SK-N-SH treated with all-trans-retinoic acid at 6 μM for 48 hours (cell line): ENCODE measurements around the gene PUM1.
"Not testable (repeated sequence)": the region's sequence is repeated elsewhere in the genome, so short reads cannot be mapped to it uniquely, and the experiment has no call there.

Source experiments
- ATAC-seq: fragments of 200-7000 bp; cut with Tn5 transposase; 3 replicates; pipeline ENCODE4 v1.9.1; 2020; ENCODE audit warnings: mild to moderate bottlenecking, moderate library complexity
- ARNTL ChIP-seq: fragments of 450-650 bp; formaldehyde crosslinking; IDR thresholded peaks from 2 replicates; pipeline ENCODE4 v1.5.0; 2020; ENCODE audit warnings: low read depth, mild to moderate bottlenecking, moderate library complexity, borderline replicate concordance
- BACH2 ChIP-seq: fragments of 250-450 bp; sonication (Bioruptor Pico); IDR thresholded peaks from 2 replicates; pipeline ENCODE4 v1.9.0; 2021; ENCODE audit warnings: mild to moderate bottlenecking, borderline replicate concordance
- CSRNP3 ChIP-seq: fragments of 250-450 bp; sonication (Bioruptor Pico); IDR thresholded peaks from 2 replicates; pipeline ENCODE4 v1.5.1; 2021; ENCODE audit warnings: mild to moderate bottlenecking, moderate library complexity
- ESRRG ChIP-seq: fragments of 250-450 bp; sonication (Bioruptor Pico); IDR thresholded peaks from 2 replicates; pipeline ENCODE4 v1.6.1; 2021; ENCODE audit warnings: mild to moderate bottlenecking
- GLIS3 ChIP-seq: fragments of 250-450 bp; sonication (Bioruptor Pico); IDR thresholded peaks from 2 replicates; pipeline ENCODE4 v1.5.0; 2020; ENCODE audit warnings: mild to moderate bottlenecking, moderate library complexity
- ISL1 ChIP-seq: fragments of 250-450 bp; sonication (Bioruptor Pico); IDR thresholded peaks from 2 replicates; pipeline ENCODE4 v2.1.2; 2022; ENCODE audit warnings: mild to moderate bottlenecking, moderate library complexity
- PATZ1 ChIP-seq: fragments of 250-450 bp; sonication (Bioruptor Pico); IDR thresholded peaks from 2 replicates; pipeline ENCODE4 v1.8.0; 2020; ENCODE audit warnings: mild to moderate bottlenecking, moderate library complexity, borderline replicate concordance
- POU6F1 ChIP-seq: fragments of 250-450 bp; sonication (Bioruptor Pico); IDR thresholded peaks from 2 replicates; pipeline ENCODE4 v1.8.0; 2021; ENCODE audit warnings: low read depth, mild to moderate bottlenecking, moderate library complexity, borderline replicate concordance
- PPARA ChIP-seq: fragments of 250-450 bp; sonication (Bioruptor Pico); IDR thresholded peaks from 2 replicates; pipeline ENCODE4 v1.5.0; 2020; ENCODE audit warnings: mild to moderate bottlenecking, borderline replicate concordance
- RARB ChIP-seq: fragments of 250-450 bp; sonication (Bioruptor Pico); IDR thresholded peaks from 2 replicates; pipeline ENCODE4 v1.8.0; 2021; ENCODE audit warnings: mild to moderate bottlenecking, moderate library complexity
- SNAI2 ChIP-seq: fragments of 250-450 bp; sonication (Bioruptor Pico); IDR thresholded peaks from 2 replicates; pipeline ENCODE4 v1.5.0; 2020; ENCODE audit warnings: mild to moderate bottlenecking, moderate library complexity
- TCF4 ChIP-seq: fragments of 250-450 bp; sonication (Bioruptor Pico); IDR thresholded peaks from 2 replicates; pipeline ENCODE4 v1.8.0; 2021; ENCODE audit warnings: mild to moderate bottlenecking, moderate library complexity, borderline replicate concordance
- TOX ChIP-seq: fragments of 250-450 bp; sonication (Bioruptor Pico); IDR thresholded peaks from 2 replicates; pipeline ENCODE4 v1.8.0; 2021; ENCODE audit warnings: mild to moderate bottlenecking, moderate library complexity, borderline replicate concordance
- TSHZ2 ChIP-seq: fragments of 250-450 bp; sonication (Bioruptor Pico); IDR thresholded peaks from 2 replicates; pipeline ENCODE4 v1.5.0; 2020; ENCODE audit warnings: mild to moderate bottlenecking, moderate library complexity
- ZC3H10 ChIP-seq: fragments of 250-450 bp; sonication (Bioruptor Pico); IDR thresholded peaks from 2 replicates; pipeline ENCODE4 v1.5.1; 2021; ENCODE audit warnings: mild to moderate bottlenecking, moderate library complexity
- ZFP3 ChIP-seq: fragments of 250-450 bp; sonication (Bioruptor Pico); IDR thresholded peaks from 2 replicates; pipeline ENCODE4 v1.5.0; 2020; ENCODE audit warnings: mild to moderate bottlenecking, moderate library complexity
- ZFP30 ChIP-seq: fragments of 450-650 bp; formaldehyde crosslinking; IDR thresholded peaks from 2 replicates; pipeline ENCODE4 v1.5.0; 2022; ENCODE audit warnings: mild to moderate bottlenecking, moderate library complexity
- ZNF565 ChIP-seq: fragments of 450-650 bp; formaldehyde crosslinking; conservative IDR thresholded peaks from 2 replicates; pipeline ENCODE4 v1.5.0; 2020; ENCODE audit warnings: low read depth, mild to moderate bottlenecking, moderate library complexity
- ZNF70 ChIP-seq: fragments of 450-650 bp; formaldehyde crosslinking; IDR thresholded peaks from 2 replicates; pipeline ENCODE4 v1.5.0; 2020; ENCODE audit warnings: mild to moderate bottlenecking, moderate library complexity
- ZNF8 ChIP-seq: fragments of 450-650 bp; formaldehyde crosslinking; IDR thresholded peaks from 2 replicates; pipeline ENCODE4 v1.5.0; 2020; ENCODE audit warnings: mild to moderate bottlenecking, moderate library complexity

The PUM1 gene

GRCh38 chr1:31040038-31040437 is 25.5 kb downstream of the PUM1 start:
- no peak for TF ChIP-seq ARNTL (CRISPR knock-in tag)
- TF ChIP-seq ZFP3 (CRISPR knock-in tag) = peak; percentile 74; the same call in 1 of the 2 replicates
- no peak for ATAC-seq

GRCh38 chr1:31038935-31039334 is 26.6 kb downstream of the PUM1 start:
- ATAC-seq = not testable (repeated sequence)

GRCh38 chr1:31038360-31038759 is 27.2 kb downstream of the PUM1 start:
- TF ChIP-seq ZNF8 (CRISPR knock-in tag) = no peak
- TF ChIP-seq PATZ1 (CRISPR knock-in tag) = no peak
- no peak for TF ChIP-seq PPARA
- no peak for TF ChIP-seq ESRRG (CRISPR knock-in tag)
- TF ChIP-seq BACH2 (CRISPR knock-in tag) = no peak
- no peak for TF ChIP-seq ZC3H10 (CRISPR knock-in tag)
- TF ChIP-seq TCF4 (CRISPR knock-in tag) = no peak
- no peak for TF ChIP-seq ARNTL (CRISPR knock-in tag)
- TF ChIP-seq POU6F1 = no peak
- no peak for TF ChIP-seq SNAI2 (CRISPR knock-in tag)
- TF ChIP-seq RARB = no peak
- ATAC-seq = peak; percentile 21

- peak; percentile 51 for ATAC-seq
- no peak for TF ChIP-seq CSRNP3 (CRISPR knock-in tag)
- TF ChIP-seq GLIS3 (CRISPR knock-in tag) = 0 out of 2 replicates have a peak, but pooled peaks have one; percentile 33
- TF ChIP-seq TCF4 (CRISPR knock-in tag) = peak; percentile 21; the same call in 1 of the 2 replicates
- peak; percentile 39; the same call in 1 of the 2 replicates for TF ChIP-seq ISL1 (CRISPR knock-in tag)
- TF ChIP-seq TSHZ2 (CRISPR knock-in tag) = peak; percentile 38; the same call in 1 of the 2 replicates
These were observed 28.6 kb downstream of the PUM1 start for GRCh38 chr1:31036749-31037500.

- no peak for ATAC-seq
- no peak for TF ChIP-seq ZC3H10 (CRISPR knock-in tag)
- TF ChIP-seq ZNF8 (CRISPR knock-in tag) = no peak
- no peak for TF ChIP-seq TCF4 (CRISPR knock-in tag)
- no peak for TF ChIP-seq ZNF565
- no peak for TF ChIP-seq SNAI2 (CRISPR knock-in tag)
- TF ChIP-seq RARB = no peak
- TF ChIP-seq BACH2 (CRISPR knock-in tag) = no peak
- TF ChIP-seq ESRRG (CRISPR knock-in tag) = no peak
- no peak for TF ChIP-seq POU6F1
- TF ChIP-seq PATZ1 (CRISPR knock-in tag) = no peak
- TF ChIP-seq TOX (CRISPR knock-in tag) = no peak
- TF ChIP-seq ZFP3 (CRISPR knock-in tag) = no peak
- TF ChIP-seq PPARA = no peak
- no peak for TF ChIP-seq ZNF70 (CRISPR knock-in tag)
- TF ChIP-seq ISL1 (CRISPR knock-in tag) = no peak
- TF ChIP-seq ZFP30 (CRISPR knock-in tag) = no peak
- TF ChIP-seq GLIS3 (CRISPR knock-in tag) = no peak
These were observed 31.9 kb downstream of the PUM1 start for GRCh38 chr1:31033598-31033997.
